K562 (cell line): ENCODE results near the gene SLCO2A1. TPM values are rescaled to one million over a fixed set of nuclear protein-coding genes. Genes with fewer than 3 reads are reported as not detected.

Source experiments
- ATAC-seq: fragments of 200-7000 bp; cut with Tn5 transposase; 3 replicates; pipeline ENCODE4 v1.9.1; 2020; ENCODE audit warnings: moderate library complexity
- BruUV-seq: library from RNA; stranded (reverse); fragments of 400-500 nt; replicated peaks from 2 replicates; lab custom pipeline; 2021; lab: Mats Ljungman, UMichigan
- CTCF ChIA-PET: fragments of 300-600 bp; formaldehyde crosslinking; extraction: SDS; loops from one replicate; lab custom pipeline; 2021; ENCODE audit warnings: low intra/inter-chr PET ratio; lab: Yijun Ruan, JAX
- POLR2A ChIA-PET: fragments of 300-600, 350-650 bp; sonication (Branson Sonifier 250); formaldehyde crosslinking; extraction: SDS; loops from one replicate; lab custom pipeline; 2021; ENCODE audit warnings: antibody characterized with exemption, inconsistent platforms; lab: Yijun Ruan, JAX
- DNase-seq, 4 experiments: peaks; one replicate each; pipeline versions ENCODE4 v3.0.0 to v3.0.0-alpha.2; 2011 to 2018; ENCODE audit warnings: low spot score in 3 of 4, mixed read lengths in 3 of 4; ENCODE audit errors: extremely low read depth in 1 of 4
- FAIRE-seq: peaks from 2 replicates; lab custom pipeline; 2011; peaks lifted over from hg19 to GRCh38; lab: Jason Lieb, UNC
- H2AFZ ChIP-seq: 2 replicates; pipeline ENCODE4 v1.6.0; 2011; ENCODE audit warnings: low read depth, low read length, control low read depth, inconsistent platforms
- H3K27ac ChIP-seq: fragments of 200-600 bp; 3 replicates; pipeline ENCODE4 v1.8.0; 2011; ENCODE audit warnings: low read depth, mild to moderate bottlenecking, control low read depth, inconsistent platforms, low read length, moderate library complexity, mixed read lengths; ENCODE audit errors: extremely low read depth
- H3K27me3 ChIP-seq, 2 experiments: fragments of 300-600 bp in 1 of 2; 2 replicates in 1 of 2; 3 replicates in 1 of 2; pipeline versions ENCODE4 v1.6.0 to v1.8.0; 2011; ENCODE audit warnings: inconsistent platforms in 2 of 2, low read length in 2 of 2, mild to moderate bottlenecking in 1 of 2, mixed read lengths in 1 of 2, moderate library complexity in 1 of 2; ENCODE audit not compliant: control insufficient read depth in 2 of 2, insufficient read depth in 2 of 2
- H3K36me3 ChIP-seq: fragments of 300-600 bp; 3 replicates; pipeline ENCODE4 v1.8.0; 2011; ENCODE audit warnings: mild to moderate bottlenecking, low read length, inconsistent platforms; ENCODE audit not compliant: control insufficient read depth, insufficient read depth
- H3K4me1 ChIP-seq, 2 experiments: fragments of 200-600 bp in 1 of 2; replicated peaks in 1 of 2; 2 replicates in 1 of 2; 3 replicates in 1 of 2; pipeline versions ENCODE4 v1.5.1 to v1.8.0; 2011; ENCODE audit warnings: inconsistent platforms in 2 of 2, low read length in 2 of 2, mild to moderate bottlenecking in 1 of 2, mixed read lengths in 1 of 2, moderate library complexity in 1 of 2; ENCODE audit not compliant: control insufficient read depth in 2 of 2, insufficient read depth in 2 of 2
- H3K4me2 ChIP-seq: 2 replicates; pipeline ENCODE4 v1.6.1; 2011; ENCODE audit warnings: low read length, control low read depth, inconsistent platforms, mixed read lengths; ENCODE audit not compliant: insufficient read depth
- H3K4me3 ChIP-seq: fragments of 200-600 bp; sonication (generic), shearing (Covaris generic); 2 replicates; pipeline ENCODE4 v1.5.1; 2016; ENCODE audit warnings: control low read depth, inconsistent platforms
- H3K79me2 ChIP-seq: fragments of 200-600 bp; 3 replicates; pipeline ENCODE4 v1.8.0; 2011; ENCODE audit warnings: low read length, inconsistent platforms; ENCODE audit not compliant: control insufficient read depth, insufficient read depth
- H3K9ac ChIP-seq, 2 experiments: 2 replicates each; pipeline versions ENCODE4 v1.6.0 to v1.6.1; 2011; ENCODE audit warnings: low read depth in 2 of 2, low read length in 2 of 2, control low read depth in 1 of 2, inconsistent platforms in 1 of 2, mild to moderate bottlenecking in 1 of 2, mixed read lengths in 1 of 2; ENCODE audit not compliant: insufficient read depth in 1 of 2
- H3K9me1 ChIP-seq: one replicate; pipeline ENCODE4 v1.6.0; 2011; ENCODE audit warnings: inconsistent platforms, mild to moderate bottlenecking, low read length, moderate library complexity; ENCODE audit not compliant: control insufficient read depth, insufficient read depth
- H3K9me3 ChIP-seq: replicated peaks from 2 replicates; pipeline ENCODE4 v1.5.1; 2011; ENCODE audit warnings: low read depth, low read length, inconsistent platforms; ENCODE audit not compliant: control insufficient read depth, insufficient read depth
- H4K20me1 ChIP-seq: replicated peaks from 2 replicates; pipeline ENCODE4 v1.6.1; 2011; ENCODE audit warnings: low read length, inconsistent platforms, mixed read lengths; ENCODE audit not compliant: control insufficient read depth, insufficient read depth
- CBFA2T3 ChIP-seq: fragments of 450-650 bp; IDR thresholded peaks from 2 replicates; pipeline ENCODE4 v1.6.1; 2017
- FOS ChIP-seq: IDR thresholded peaks from 3 replicates; pipeline ENCODE4 v1.6.1; 2011; ENCODE audit not compliant: insufficient read length; ENCODE audit errors: extremely low read depth
- FOXK2 ChIP-seq, 2 experiments: fragments of 450-650 bp; IDR thresholded peaks in 1 of 2; conservative IDR thresholded peaks in 1 of 2; 2 replicates each; pipeline ENCODE4 v1.6.1; 2016; ENCODE audit warnings: low read depth in 2 of 2, mild to moderate bottlenecking in 1 of 2
- GABPA ChIP-seq: fragments of 200-800 bp; sonication (Bioruptor generic); conservative IDR thresholded peaks from 2 replicates; pipeline ENCODE4 v1.6.1; 2016; ENCODE audit warnings: low read depth, missing genetic modification characterization, missing compliant biosample characterization
- KLF10 ChIP-seq: fragments of 250-450 bp; sonication (Bioruptor Pico); IDR thresholded peaks from 2 replicates; pipeline ENCODE4 v1.6.1; 2021; ENCODE audit warnings: matching md5 sums
- MECOM ChIP-seq: fragments of 250-450 bp; sonication (Bioruptor Pico); IDR thresholded peaks from 2 replicates; pipeline ENCODE4 v1.8.0; 2022; ENCODE audit warnings: inconsistent platforms
- PPARD ChIP-seq: fragments of 250-450 bp; sonication (Bioruptor Pico); IDR thresholded peaks from 2 replicates; pipeline ENCODE4 v1.8.0; 2022; ENCODE audit warnings: inconsistent platforms, mild to moderate bottlenecking, moderate library complexity
- RBM15 ChIP-seq: fragments of 200-400 bp; formaldehyde crosslinking; IDR thresholded peaks from 2 replicates; pipeline ENCODE4 v1.6.1; 2018; ENCODE audit warnings: mild to moderate bottlenecking, low read length, moderate library complexity; ENCODE audit not compliant: insufficient read depth
- SETDB1 ChIP-seq: IDR thresholded peaks from one replicate; pipeline ENCODE4 v1.6.1; 2012; ENCODE audit warnings: low read length, control low read depth, inconsistent platforms
- SOX6 ChIP-seq: fragments of 450-650 bp; IDR thresholded peaks from 2 replicates; pipeline ENCODE4 v1.6.1; 2014; ENCODE audit warnings: mild to moderate bottlenecking
- TAF1 ChIP-seq: IDR thresholded peaks from 2 replicates; pipeline ENCODE4 v1.6.1; 2011; ENCODE audit warnings: mild to moderate bottlenecking, low read length, moderate library complexity; ENCODE audit not compliant: insufficient read depth, control insufficient read depth, severe bottlenecking; ENCODE audit errors: extremely low read depth
- TRIM24 ChIP-seq, 2 experiments: fragments of 450-650 bp; IDR thresholded peaks; 2 replicates each; pipeline ENCODE4 v1.6.1; 2016
- ZBTB43 ChIP-seq: sonication (generic); formaldehyde crosslinking; IDR thresholded peaks from 2 replicates; pipeline ENCODE4 v1.8.0; 2023; ENCODE audit warnings: mild to moderate bottlenecking, missing genetic modification reagents
- ZFP30 ChIP-seq: fragments of 250-450 bp; sonication (Bioruptor Pico); IDR thresholded peaks from 2 replicates; pipeline ENCODE4 v1.8.0; 2022; ENCODE audit warnings: moderate library complexity, mild to moderate bottlenecking, inconsistent platforms, borderline replicate concordance
- ZNF696 ChIP-seq: fragments of 250-450 bp; sonication (Bioruptor Pico); conservative IDR thresholded peaks from 2 replicates; pipeline ENCODE4 v1.4.0; 2020; ENCODE audit warnings: mild to moderate bottlenecking, moderate library complexity
- ZSCAN32 ChIP-seq: fragments of 450-650 bp; formaldehyde crosslinking; IDR thresholded peaks from 2 replicates; pipeline ENCODE4 v1.4.0; 2020; ENCODE audit warnings: mild to moderate bottlenecking, moderate library complexity
- WGBS: fragments of 100-300 bp; shearing (Covaris generic); methylation state at CpG from one replicate; pipeline ENCODE4 v1.1.6; 2016; ENCODE audit warnings: low coverage, mixed read lengths; ENCODE audit not compliant: insufficient coverage; ENCODE audit errors: missing lambda C conversion rate; 5-methylcytosine and 5-hydroxymethylcytosine counted together
- in situ Hi-C: fragments of 300-500 bp; cut with MboI; formaldehyde crosslinking; loops from 4 replicates; pipeline ENCODE4 v1.15.0; 2018; ENCODE audit warnings: inconsistent platforms, mixed read lengths
- intact Hi-C: fragments of 100-400 bp; cut with micrococcal nuclease; formaldehyde crosslinking; loops from 2 replicates; pipeline ENCODE4 v1.14.2; 2022
- polyA plus RNA-seq, 8 experiments: library from polyadenylated mRNA; depleted of rRNA in 4 of 8; stranded (reverse) in 5 of 8; unstranded in 3 of 8; fragments of >200 nt; fragmentation: Nextera tagmentation in 2 of 8; fragmentation: Illumina TruSeq in 1 of 8; extraction: Ambion mirVana in 2 of 8; extraction: Trizol in 1 of 8; gene quantifications; 2 replicates each; pipeline versions ENCODE4 v1.2.1 to v1.2.3, GENCODE V29; 2011 to 2014; ENCODE audit warnings: inconsistent platforms in 1 of 8, missing spikeins in 1 of 8
- total RNA-seq, 7 experiments: library from RNA; depleted of rRNA in 6 of 7; stranded (reverse); fragments of >200 nt in 6 of 7; fragmentation: Illumina TruSeq in 2 of 7; extraction: Trizol in 2 of 7; gene quantifications; 2 replicates each; pipeline versions ENCODE4 v1.2.1 to v1.2.3, GENCODE V29; 2011 to 2021; ENCODE audit warnings: low replicate concordance in 1 of 7
- TF ChIP-seq, protein P1 (sequence below): fragments of 250-450 bp; sonication (Bioruptor Pico); IDR thresholded peaks from 2 replicates; pipeline ENCODE4 v1.8.0; 2021; ENCODE audit warnings: borderline replicate concordance, mild to moderate bottlenecking, moderate library complexity; ENCODE audit not compliant: poor library complexity, severe bottlenecking

Gene SLCO2A1
- total and polyA plus RNA-seq, 9 of the 15 experiments (the other 6 are each of a cell fraction or from before 2014, with no cell fraction given) = 0.16 to 1.0 TPM; not detected in 7

DNA sequence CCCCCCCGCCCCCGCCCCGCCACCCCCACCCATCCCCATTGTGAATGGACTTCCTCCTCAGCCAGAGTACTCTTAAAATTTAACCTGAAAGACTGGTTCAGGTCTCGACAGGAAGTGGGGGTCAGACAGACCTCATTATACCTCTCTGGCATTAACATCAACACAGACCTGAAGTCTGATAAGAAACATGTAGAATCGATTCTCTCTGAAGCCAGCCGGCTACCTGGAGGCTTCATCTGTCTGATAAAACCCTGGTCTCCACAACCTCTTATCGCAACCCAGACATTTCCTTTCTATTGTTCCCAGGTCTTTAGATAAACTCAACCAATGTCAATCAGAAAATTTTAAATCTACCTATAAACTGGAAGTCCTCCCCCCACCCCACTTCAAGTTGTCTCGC, 42.6 kb downstream of the SLCO2A1 start:
- Histone ChIP-seq H3K4me1 (no peaks in the 10 kb centered on the region), H3K4me2 (no peak overlapping the region), H3K9me3 (no peaks in the 10 kb centered on the region), H3K4me3 (no peak overlapping the region), H3K27ac (no peak overlapping the region), H3K79me2 (no peaks in the 10 kb centered on the region), H3K36me3 (no peaks in the 10 kb centered on the region), H4K20me1 (no peaks in the 10 kb centered on the region), H3K9ac (no peak overlapping the region), H3K27me3 (peaks cover 11 to 34% of the 10 kb centered on the region in 2 experiments; a peak in 4 of 5 replicates), H2AFZ (no peak overlapping the region), H3K9me1 (no peaks in the 10 kb centered on the region)
- ChIA-PET CTCF (no interaction called here), POLR2A (interaction anchor here (1.0 kb wide), 1 partner anchor 11 kb away, joined by 3 read pairs; no protein-coding TSS in a partner anchor)
- BruUV-seq = no TSS peak
- TF ChIP-seq CBFA2T3 (peak; percentile 15; the same call in 1 of the 2 replicates), SETDB1 (no peak), GABPA (no peak)
- ATAC-seq (no peak), FAIRE-seq (no peak), DNase-seq (no peak)
- in situ Hi-C loops (no loop called here), intact Hi-C loops (no loop called here)
- 2% methylated on average over 5 of the region's 8 CpGs for WGBS

GRCh38 chr3:133986311-133986710, 43.4 kb downstream of the SLCO2A1 start:
- no peak for ATAC-seq
- FAIRE-seq = no peak
- intact Hi-C loops = no loop called here
- TF ChIP-seq FOS = no peak
- no peak for TF ChIP-seq FOXK2 (conservative IDR thresholded peaks at IDR 0.05 in 1 of 2, IDR thresholded peaks at IDR 0.05 in 1 of 2; ENCODE audit: low read depth in 2 of 2)
- no peak for TF ChIP-seq PPARD (CRISPR knock-in tag)
- TF ChIP-seq, protein P1, sequence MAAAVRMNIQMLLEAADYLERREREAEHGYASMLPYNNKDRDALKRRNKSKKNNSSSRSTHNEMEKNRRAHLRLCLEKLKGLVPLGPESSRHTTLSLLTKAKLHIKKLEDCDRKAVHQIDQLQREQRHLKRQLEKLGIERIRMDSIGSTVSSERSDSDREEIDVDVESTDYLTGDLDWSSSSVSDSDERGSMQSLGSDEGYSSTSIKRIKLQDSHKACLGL (CRISPR knock-in tag) = no peak
- no peak for TF ChIP-seq ZBTB43 (CRISPR knock-in tag)
- TF ChIP-seq TRIM24 (IDR thresholded peaks at IDR 0.05) = no peak
- TF ChIP-seq KLF10 = no peak
- TF ChIP-seq MECOM (CRISPR knock-in tag) = no peak
- TF ChIP-seq ZSCAN32 (CRISPR knock-in tag) = no peak
- TF ChIP-seq SOX6 = no peak
- no peak for TF ChIP-seq TAF1
- no peak for TF ChIP-seq ZNF696 (CRISPR knock-in tag)
- TF ChIP-seq RBM15 = no peak
- no peak for TF ChIP-seq ZFP30 (CRISPR knock-in tag)

More at GRCh38 chr3:133986311-133986710, 43.4 kb downstream of the SLCO2A1 start:
- H3K36me3 ChIP-seq = no peaks in the 10 kb centered on the region
- H4K20me1 ChIP-seq = no peaks in the 10 kb centered on the region
- no peak overlapping the region for H3K4me2 ChIP-seq
- no TSS peak for BruUV-seq
- CTCF ChIA-PET = no interaction called here
- no peak for DNase-seq
- no peaks in the 10 kb centered on the region for H3K9me1 ChIP-seq
- peaks cover 11 to 29% of the 10 kb centered on the region in 2 experiments; a peak in 4 of 5 replicates for H3K27me3 ChIP-seq
- 4% methylated on average over 6 of the region's 6 CpGs for WGBS
- no peaks in the 10 kb centered on the region for H3K4me1 ChIP-seq
- in situ Hi-C loops = no loop called here
- no peak overlapping the region for H2AFZ ChIP-seq
- H3K9ac ChIP-seq = no peak overlapping the region
- POLR2A ChIA-PET = no interaction called here
- no peak overlapping the region for H3K27ac ChIP-seq
- H3K79me2 ChIP-seq = no peaks in the 10 kb centered on the region
- H3K4me3 ChIP-seq = no peak overlapping the region
- H3K9me3 ChIP-seq = no peaks in the 10 kb centered on the region
